GM12878 (cell line): ENCODE measurements around the gene LIN7C.

ENCODE experiments used
- ATF2 ChIP-seq: IDR thresholded peaks from 2 replicates; pipeline ENCODE4 v1.6.1; 2012; ENCODE audit warnings: low read length, inconsistent platforms
- JUND ChIP-seq: IDR thresholded peaks from 2 replicates; pipeline ENCODE4 v1.6.1; 2012; ENCODE audit warnings: low read depth, mild to moderate bottlenecking, low read length, improper control_type of control experiment, moderate library complexity
- TAF1 ChIP-seq: IDR thresholded peaks from 2 replicates; pipeline ENCODE4 v1.6.1; 2011; ENCODE audit warnings: mild to moderate bottlenecking, low read depth, low read length, borderline replicate concordance
- ZZZ3 ChIP-seq: IDR thresholded peaks from 2 replicates; pipeline ENCODE4 v1.6.1; 2011; ENCODE audit warnings: low read depth; ENCODE audit not compliant: control insufficient read depth, insufficient read length

- no peak for TF ChIP-seq ZZZ3
- no peak for TF ChIP-seq ATF2
- TF ChIP-seq TAF1, result no peak
- no peak for TF ChIP-seq JUND
These were observed 19.4 kb upstream of the LIN7C start for GRCh38 chr11:27525824-27526516.
